ENCODE data around the gene SAMD3. TPM values are rescaled to one million over a fixed set of nuclear protein-coding genes. Genes with fewer than 3 reads are reported as not detected.
"Not testable (repeated sequence)": the region's sequence is repeated elsewhere in the genome, so short reads cannot be mapped to it uniquely, and the experiment has no call there.

SAMD3 gene
- total RNA-seq, 1 donor from 2014 or later: 0.30 TPM

DNA sequence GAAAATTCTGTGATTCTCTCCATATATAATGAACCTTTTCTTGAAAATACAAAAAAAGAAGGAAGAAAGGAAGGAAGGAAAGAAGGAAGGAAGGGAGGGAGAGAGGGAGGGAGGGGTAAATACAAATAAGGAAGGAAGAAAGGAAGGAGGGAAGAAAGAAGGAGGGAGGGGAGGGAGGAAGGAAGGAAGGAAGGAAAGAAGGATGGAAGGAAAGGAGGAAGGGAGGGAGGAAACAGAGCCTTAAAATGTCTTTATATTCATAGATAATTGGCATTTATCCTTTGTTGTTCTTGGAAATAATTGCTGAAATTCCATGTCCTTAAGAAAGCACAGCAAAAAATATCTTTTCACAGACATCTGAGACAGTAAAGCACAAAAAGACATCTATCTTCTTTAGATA is 40.3 kb downstream of the SAMD3 start:
- DNase-seq (ENCODE audit: low spot score) (no peak), ATAC-seq (no peak)

GRCh38 chr6:130178692-130179091 is 44.1 kb downstream of the SAMD3 start:
- ATAC-seq (no peak), DNase-seq (ENCODE audit: low spot score) (no peak)

DNA sequence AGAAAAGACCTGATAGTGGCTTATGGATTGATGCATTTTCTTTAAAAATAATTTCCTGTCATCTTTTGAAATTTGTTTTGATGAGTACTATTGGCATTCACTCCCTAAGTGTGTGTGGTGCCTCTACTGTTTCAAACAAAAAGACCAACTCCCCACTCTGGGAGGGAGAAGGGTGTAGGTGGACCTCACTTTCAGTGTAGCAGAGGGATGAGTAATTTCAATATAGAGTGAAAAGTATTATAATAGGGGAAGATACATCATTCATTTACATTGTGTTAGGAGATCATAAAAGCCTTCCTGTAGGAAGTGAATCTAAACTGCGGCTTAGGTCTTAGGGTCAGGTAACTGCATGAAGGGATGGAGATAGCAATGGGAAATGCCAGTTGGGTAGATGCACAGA is 46.4 kb downstream of the SAMD3 start:
- DNase-seq (ENCODE audit: low spot score) (no peak), ATAC-seq (no peak)

DNA sequence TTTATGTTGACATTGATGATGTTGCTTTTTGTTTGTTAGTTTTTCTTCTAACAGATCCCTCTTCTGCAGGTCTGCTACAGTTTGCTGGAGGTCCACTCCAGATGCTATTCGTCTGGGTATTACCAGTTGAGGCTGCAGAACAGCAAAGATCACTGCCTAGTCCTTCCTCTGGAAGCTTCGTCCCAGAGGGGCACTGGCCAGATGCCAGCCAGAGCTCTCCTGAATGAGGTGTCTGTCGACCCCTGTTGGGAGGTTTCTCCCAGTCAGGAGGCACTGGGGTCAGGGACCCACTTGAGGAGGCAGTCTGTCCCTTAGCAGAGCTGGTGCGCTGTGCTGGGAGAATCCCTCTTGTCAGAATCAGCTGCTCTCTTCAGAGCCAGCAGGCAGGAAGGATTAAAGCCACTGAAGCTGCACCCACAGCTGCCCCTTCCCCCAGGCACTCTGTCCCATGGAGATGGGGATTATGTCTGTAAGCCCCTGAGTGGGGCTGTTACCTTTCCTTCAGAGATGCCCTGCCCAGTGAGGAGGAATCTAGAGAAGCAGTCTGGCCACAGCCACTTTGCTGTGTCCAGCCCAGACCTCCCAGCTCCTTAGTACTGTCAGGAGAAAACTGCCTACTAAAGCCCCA is 49.3 kb downstream of the SAMD3 start:
- not testable (repeated sequence) for ATAC-seq; DNase-seq (ENCODE audit: low spot score)

GRCh38 chr6:130170160-130170559 is 52.6 kb downstream of the SAMD3 start:
- DNase-seq (ENCODE audit: low spot score); ATAC-seq: not testable (repeated sequence)

- ATAC-seq: no peak
- DNase-seq (ENCODE audit: low spot score): no peak
Measured at GRCh38 chr6:130167655-130168054, 55.1 kb downstream of the SAMD3 start.

GRCh38 chr6:130164251-130164650 is 58.5 kb downstream of the SAMD3 start:
- ATAC-seq (no peak), DNase-seq (ENCODE audit: low spot score) (no peak)

DNA sequence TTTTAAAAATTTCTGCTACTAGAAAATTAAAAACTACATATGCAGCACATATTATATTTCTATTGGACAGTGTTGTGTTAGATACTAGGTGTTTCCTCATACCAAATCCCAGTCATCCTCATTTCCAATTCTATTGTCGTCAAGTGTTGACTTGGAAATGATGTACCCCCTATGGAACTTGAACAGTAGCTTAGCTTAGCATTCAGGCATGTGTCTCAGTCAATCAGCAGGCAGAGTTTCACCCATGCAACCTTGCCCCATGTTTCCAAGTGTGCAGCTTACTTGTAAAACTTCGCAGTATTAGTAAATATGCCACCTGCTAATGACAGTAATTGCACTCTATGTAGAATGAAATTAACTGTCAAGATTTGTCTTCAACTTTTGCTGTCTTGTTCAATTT is 59.5 kb downstream of the SAMD3 start:
- ATAC-seq (no peak), DNase-seq (ENCODE audit: low spot score) (no peak)

DNA sequence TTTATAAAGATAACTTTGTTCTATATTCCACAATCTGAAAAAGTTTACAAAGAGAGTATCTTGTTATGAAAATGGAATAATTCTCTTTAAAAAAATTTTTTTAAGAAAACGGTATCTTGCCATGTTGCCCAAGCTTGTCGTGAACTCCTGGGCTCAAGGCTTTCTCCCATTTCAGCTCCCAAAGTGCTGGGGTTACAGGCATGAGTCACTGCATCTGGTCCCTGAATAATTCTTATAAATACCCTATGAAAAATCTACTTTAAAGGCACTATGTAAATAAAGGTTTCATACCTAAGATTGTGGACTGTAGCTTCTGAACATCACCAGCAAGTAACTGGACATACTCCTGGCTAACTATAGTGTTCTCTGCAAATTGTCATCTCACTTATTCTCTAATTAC is 60.3 kb downstream of the SAMD3 start:
- DNase-seq (ENCODE audit: low spot score) (no peak), ATAC-seq (no peak)

DNA sequence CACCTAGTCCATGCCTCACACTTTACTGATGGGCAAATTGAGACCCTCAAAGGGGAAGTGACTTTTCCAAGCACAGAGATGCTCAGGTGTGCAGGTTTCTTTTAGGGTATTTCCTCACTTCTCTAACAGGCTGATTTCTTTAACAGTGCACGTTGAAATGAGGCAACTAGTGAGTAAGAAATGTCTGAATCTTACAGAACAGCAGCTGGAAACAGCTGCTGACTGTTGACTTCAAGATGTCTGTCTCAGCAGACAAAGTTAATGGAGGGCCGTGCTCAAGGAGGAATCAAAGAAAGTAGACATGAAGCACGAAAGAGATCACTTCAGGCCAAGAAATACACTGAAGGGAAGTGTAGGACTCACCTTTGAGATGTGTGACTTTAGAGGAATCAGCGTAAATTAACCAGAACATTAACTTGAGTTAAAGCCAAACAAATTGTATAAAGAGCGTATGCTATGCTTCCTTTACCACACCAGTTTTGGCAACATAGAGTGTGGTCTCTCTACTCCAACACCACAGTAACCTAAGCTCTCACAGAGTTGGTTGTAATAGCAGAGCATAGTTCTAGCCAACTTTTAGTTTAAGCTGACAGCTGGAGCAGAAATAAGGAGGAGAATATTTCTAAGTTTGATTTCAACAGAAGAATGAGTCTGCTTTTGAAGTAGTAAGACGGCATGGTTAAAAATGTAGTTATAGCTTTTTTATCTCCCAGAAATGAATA is 60.9 kb downstream of the SAMD3 start:
- no peak for DNase-seq (ENCODE audit: low spot score)

GRCh38 chr6:130159956-130160355 is 62.8 kb downstream of the SAMD3 start:
- ATAC-seq: no peak
- DNase-seq (ENCODE audit: low spot score): no peak

More for the DNA sequence above, 60.9 kb downstream of the SAMD3 start:
- no peak for ATAC-seq

GRCh38 chr6:130158548-130158947 is 64.2 kb downstream of the SAMD3 start:
- DNase-seq (ENCODE audit: low spot score) (no peak), ATAC-seq (no peak)

- no peak for ATAC-seq
Measured at GRCh38 chr6:130158056-130158455, 64.7 kb downstream of the SAMD3 start.

DNA sequence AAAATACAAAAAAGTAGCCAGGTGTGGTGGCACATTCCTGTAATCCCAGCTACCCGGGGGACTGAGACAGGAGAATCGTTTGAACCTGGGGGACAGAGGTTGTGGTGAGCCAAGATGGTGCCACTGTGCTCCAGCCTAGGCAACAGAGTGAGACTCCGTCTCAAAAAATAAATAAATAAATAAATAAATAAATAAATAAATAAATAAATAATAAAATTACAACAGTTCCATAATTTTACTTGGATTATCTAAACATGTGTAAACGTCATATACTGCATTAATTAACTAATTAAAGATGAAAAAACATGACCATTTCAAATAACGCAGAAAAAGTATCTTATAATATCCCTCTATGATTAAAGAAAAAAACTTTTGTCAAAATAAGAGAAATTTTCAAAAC is 65.8 kb downstream of the SAMD3 start:
- no peak for ATAC-seq
- DNase-seq (ENCODE audit: low spot score): no peak

More at GRCh38 chr6:130158056-130158455, 64.7 kb downstream of the SAMD3 start:
- DNase-seq (ENCODE audit: low spot score): no peak

- ATAC-seq (no peak), DNase-seq (ENCODE audit: low spot score) (no peak)
Measured at GRCh38 chr6:130152908-130153510, 69.7 kb downstream of the SAMD3 start.

- DNase-seq (ENCODE audit: low spot score) (no peak), ATAC-seq (no peak)
Measured at GRCh38 chr6:130150906-130151305, 71.8 kb downstream of the SAMD3 start.

GRCh38 chr6:130149016-130149415 is 73.7 kb downstream of the SAMD3 start:
- not testable (repeated sequence) for DNase-seq (ENCODE audit: low spot score); ATAC-seq

DNA sequence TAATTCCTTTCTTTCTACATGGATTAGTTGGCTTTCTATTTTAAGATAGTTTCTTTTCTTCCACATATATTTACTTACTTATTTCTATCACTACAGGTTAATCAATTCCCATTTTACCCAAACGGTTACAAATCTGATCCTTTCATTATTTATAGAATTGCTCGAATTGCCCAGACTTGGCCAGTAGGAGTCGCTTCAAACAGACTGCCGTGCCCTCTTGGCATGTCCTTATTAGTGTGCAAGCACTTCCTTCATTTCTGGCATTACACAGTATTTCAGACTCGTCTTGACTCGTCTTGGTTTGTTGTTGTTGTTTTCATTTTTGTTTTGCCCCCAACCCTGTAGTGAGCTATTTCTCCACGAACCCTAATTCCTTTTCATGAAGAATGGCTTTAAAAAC is 74.6 kb downstream of the SAMD3 start:
- DNase-seq (ENCODE audit: low spot score) (no peak), ATAC-seq (no peak)

DNA sequence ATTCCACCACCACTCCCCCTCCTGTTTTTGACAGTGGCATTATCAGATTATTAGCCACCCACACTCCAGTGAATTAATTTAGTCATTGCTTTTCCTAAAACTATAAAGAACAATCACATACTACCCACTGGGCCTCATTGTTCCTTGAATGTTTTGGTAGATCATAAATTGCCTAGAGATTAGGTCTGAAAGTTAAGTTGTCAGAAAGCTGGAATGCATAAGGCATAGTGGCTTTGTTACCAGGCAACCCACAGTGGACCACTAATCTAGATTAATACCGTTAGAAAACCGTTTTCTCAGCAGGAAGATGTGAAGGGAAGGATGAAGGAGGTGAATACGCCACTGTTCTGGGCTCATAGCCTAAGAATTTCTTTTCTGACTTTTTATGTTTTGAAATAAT is 75.6 kb downstream of the SAMD3 start:
- no peak for DNase-seq (ENCODE audit: low spot score)
- no peak for ATAC-seq

- DNase-seq (ENCODE audit: low spot score) (no peak), ATAC-seq (no peak)
Measured at GRCh38 chr6:130143709-130144108, 79.0 kb downstream of the SAMD3 start.

DNA sequence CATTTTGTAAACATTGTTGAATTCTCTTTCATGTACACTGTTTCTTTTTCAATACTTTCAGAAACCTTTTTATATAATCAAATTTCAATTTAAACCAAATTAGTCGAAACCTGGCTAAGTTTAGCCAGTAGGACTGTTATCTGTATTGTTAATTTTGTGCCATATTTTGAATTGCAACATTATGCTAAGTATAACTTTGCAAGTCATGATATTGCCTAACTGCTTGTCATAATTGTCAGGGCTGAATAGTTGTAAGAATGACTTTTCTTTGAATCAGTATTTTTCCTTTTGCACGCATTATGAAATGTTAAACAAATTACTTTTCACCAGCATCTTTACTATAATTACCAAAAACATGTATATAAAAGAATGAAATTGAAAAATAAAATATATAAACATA is 82.7 kb downstream of the SAMD3 start:
- DNase-seq (ENCODE audit: low spot score): no peak
- no peak for ATAC-seq

DNA sequence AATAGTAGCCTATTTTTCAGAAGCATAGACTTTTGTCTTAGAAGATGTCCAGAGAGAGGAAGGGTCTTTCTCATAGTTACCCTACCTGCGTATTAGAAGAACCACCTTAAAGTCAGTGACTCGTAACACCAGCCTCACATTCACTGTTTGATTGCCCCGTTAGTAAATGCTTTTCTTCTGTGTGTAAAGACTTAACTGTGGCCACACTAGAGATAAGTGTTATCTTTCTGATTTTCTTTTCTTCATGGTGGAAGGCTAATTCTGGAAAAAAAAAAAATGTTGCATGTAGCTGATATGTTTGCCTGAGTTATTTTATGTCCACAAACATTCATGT is 83.9 kb downstream of the SAMD3 start:
- no peak for ATAC-seq
- no peak for DNase-seq (ENCODE audit: low spot score)

Data from left lobe of liver (tissue), 2 donors.